Stimulated activated CD4-positive, alpha-beta T cell treated with anti-CD3 and anti-CD28 coated beads, Interleukin-15, amount 100 ng/mL, for 1 hour (primary cell): ENCODE data around the gene PRADC1.

Source experiments
- DNase-seq, 2 donors: peaks; one replicate each; pipeline ENCODE4 v3.0.0-alpha.2; 2020; ENCODE audit warnings: low read depth in 1 of 2, low spot score in 1 of 2

The PRADC1 gene

DNA sequence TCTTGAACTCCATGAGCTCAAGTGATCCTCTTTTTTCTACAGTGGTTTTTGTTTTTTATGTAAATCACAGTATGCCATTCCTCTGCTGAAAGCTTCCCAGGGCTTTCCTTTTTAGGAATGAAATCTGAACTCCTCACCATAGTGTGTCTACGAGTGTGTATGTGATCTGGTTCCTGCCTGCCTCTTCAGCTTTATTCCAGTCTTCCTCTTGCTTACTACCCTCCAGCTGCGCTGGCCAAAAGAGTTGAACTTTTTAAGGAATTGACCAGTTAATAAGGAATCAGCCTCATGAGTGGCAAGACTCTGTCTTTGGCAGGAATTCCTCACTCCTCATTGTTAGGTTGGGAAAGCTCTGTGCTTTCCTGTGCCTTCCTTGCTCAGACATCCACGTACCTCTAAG is 5.1 kb upstream of the PRADC1 start:
- DNase-seq, result no peak

DNA sequence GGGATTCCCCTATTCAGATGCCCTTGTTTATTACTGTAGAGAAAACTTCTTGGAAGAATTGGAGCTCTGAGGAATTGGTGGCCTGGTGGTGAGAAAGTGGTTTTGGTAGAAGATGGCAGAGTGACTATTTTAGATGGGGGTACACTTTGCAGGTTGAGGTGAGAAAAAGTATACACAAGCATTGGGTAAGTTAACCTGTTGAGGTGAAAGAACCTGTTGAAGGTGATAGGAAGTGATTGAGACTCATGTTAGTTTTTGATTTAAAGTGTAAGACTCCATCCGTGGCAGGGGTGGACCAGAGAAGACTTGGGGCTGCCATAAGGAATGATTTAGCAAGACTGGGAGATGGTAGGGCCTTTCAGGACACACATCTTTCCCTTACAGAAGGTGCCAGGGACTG is 4.1 kb upstream of the PRADC1 start:
- no peak for DNase-seq

GRCh38 chr2:73235315-73236028 is 2.4 kb upstream of the PRADC1 start:
- DNase-seq, result no peak

- peak; percentile 67 to 71 for DNase-seq
These were observed 1.1 kb upstream of the PRADC1 start, which contains the start of gene CCT7 for GRCh38 chr2:73233932-73234832. CCT7 (plus strand) TSS chr2:73234308; CDS start chr2:73234379, 71 bp downstream.

DNA sequence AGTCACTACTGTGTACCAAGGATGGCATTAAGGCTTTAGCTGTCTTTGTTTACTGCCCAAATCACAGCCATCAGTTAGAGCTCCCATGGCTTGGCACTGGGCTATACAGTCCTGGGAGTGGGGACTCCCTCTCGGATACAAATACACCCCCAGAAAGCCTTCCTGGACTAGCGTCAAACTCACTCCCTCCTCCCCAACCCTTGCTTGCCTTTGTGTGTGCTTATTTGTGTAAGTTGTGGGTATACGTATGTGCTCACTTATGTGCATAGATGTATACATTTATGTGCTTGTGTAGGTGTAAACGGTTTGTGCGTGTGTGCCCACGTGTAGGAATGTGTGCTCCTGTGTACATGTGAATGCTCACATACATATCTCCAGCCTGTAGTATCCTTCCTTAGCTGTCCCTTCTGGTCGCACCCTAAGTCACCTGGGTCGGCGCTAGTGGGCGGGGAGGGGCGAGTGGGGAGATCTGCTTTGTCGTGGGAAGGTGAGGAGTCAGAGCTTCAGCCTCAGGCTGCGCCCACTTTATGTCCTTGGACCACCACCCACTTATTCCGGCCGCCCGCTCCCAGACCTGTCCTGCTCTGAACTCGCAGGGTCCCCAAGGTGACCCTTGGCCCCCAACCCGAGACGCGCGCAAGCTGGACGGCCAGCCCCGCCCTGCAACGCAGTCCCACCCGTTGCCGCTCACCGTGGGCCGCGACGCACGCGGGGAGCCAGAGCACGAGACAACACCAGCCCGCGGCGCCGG is 461 bp downstream of the PRADC1 start:
- DNase-seq, result no peak

DNA sequence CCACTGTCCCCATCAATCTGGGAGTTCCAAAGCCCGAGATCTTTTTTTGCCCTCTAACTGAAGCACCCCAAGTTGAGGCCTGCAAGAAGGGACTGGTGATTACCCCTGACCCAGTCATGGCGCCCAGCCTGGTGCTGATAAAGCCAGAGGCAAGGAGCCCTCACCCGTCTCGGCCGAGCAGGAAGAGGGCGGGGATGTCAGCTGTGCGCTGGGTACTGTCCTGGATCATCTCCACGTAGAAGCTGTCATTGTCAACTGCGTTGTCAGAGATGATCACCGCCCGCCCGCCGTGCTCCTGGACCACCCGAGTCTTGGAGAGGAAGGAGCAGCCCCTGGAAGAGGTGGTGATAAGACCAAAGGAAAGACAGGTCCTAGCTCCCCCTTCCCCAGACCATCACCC is 4.4 kb downstream of the PRADC1 start:
- no peak for DNase-seq

- no peak for DNase-seq
These were observed 6.0 kb downstream of the PRADC1 start for GRCh38 chr2:73227086-73227485.

DNA sequence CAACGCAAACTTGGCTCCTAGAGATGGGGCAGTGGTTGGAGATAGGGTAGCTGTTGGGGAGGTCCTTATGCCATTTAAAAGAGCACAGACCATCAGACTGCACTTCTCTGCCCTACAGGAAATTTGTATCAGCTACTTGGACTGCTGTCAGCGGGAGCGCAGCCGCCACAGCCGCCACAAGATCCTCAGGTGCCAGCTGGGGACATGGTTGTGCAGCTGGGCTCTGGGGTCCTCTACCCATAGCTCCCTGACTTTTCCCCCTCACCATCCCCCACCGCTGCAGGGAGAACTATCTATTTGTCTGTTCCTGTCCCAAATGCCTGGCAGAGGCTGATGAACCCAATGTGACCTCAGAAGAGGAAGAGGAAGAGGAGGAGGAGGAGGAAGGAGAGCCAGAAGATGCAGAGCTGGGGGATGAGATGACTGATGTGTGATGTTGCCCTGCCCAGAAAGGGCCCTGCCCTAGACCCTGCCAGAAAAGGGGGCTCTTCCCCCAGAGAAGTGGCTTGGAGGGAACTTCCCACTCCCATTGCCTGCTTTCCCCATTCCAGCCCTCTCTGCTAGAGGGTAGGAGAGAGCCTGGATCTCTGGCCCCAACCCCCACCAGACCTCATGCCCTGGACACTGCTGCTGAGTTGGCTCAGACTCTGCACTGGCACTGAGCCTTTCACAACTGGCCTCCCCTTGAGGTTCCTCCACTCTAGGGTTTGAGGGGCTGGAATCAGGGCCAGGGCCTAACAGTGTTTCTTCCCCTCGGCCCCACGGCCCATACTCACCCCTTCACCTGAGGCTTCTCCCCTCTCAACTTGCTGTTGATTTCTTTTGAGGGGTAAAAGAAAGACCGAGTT is 7.3 kb downstream of the PRADC1 start:
- DNase-seq, result no peak

DNA sequence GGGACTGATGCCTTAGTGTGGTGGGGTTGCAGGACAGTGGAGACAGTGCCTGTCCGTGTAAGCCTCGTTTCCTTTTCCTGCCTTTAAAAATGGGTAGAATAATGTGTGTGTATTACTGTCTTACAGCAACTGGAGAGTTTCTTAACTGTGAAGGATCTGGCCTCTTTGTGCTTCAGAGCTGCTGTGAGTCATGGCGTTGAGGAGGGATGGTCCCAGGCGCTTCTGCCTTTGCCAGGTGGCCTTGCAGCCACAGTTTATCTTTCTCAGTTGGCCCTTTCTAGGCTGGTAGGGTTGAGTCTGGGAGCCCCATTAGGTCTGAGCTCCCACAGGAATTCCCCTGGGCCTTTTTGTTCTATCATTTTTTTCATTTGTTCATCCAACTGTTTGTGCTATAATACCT is 9.2 kb downstream of the PRADC1 start:
- no peak for DNase-seq

GRCh38 chr2:73218298-73218697 is 14.7 kb downstream of the PRADC1 start:
- no peak for DNase-seq

GRCh38 chr2:73217826-73218225 is 15.2 kb downstream of the PRADC1 start:
- DNase-seq, result no peak

DNA sequence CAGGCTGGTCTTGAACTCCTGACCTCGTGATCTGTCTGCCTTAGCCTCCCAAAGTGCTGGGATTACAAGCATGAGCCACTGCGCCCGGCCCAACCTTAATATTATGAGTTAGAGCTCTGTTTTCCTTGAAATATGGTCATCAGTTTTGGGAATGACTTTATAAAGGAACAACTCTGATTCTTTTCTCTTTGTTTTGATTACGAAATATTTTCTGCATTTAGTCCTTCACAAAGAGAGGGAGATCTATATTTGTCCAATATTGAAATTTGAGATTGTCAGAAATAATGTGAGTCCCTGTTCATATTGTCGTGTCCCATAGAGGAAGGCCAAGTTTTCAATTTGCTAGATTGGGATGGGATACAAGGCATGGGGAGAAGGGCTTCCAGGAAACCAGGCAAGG is 15.9 kb downstream of the PRADC1 start:
- DNase-seq, result no peak

DNA sequence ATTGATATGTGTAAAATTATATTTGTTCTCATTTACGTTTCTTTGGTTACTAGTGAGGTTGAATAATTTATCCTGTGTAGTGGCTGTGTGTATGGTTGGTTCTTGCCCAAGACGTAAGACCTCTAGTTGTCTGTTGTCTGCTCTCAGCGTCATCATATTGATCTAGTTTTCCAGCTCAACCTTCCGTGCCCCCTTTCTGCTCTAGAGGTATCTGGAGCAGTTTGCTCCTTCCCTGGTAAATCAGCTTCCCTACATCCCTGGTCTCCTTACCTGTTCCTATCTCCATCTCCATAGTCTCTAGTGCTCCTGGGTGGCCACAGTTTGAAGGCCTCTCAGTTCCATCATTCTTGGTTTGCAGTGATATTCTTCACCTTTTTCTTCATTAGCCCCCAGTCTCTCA is 17.8 kb downstream of the PRADC1 start:
- DNase-seq, result no peak

- DNase-seq, result peak; percentile 84 to 90
These were observed 18.7 kb downstream of the PRADC1 start, which contains the start of gene SMYD5 for GRCh38 chr2:73214120-73215035. SMYD5 (plus strand) TSS chr2:73214245; CDS start chr2:73214267, 22 bp downstream.

DNA sequence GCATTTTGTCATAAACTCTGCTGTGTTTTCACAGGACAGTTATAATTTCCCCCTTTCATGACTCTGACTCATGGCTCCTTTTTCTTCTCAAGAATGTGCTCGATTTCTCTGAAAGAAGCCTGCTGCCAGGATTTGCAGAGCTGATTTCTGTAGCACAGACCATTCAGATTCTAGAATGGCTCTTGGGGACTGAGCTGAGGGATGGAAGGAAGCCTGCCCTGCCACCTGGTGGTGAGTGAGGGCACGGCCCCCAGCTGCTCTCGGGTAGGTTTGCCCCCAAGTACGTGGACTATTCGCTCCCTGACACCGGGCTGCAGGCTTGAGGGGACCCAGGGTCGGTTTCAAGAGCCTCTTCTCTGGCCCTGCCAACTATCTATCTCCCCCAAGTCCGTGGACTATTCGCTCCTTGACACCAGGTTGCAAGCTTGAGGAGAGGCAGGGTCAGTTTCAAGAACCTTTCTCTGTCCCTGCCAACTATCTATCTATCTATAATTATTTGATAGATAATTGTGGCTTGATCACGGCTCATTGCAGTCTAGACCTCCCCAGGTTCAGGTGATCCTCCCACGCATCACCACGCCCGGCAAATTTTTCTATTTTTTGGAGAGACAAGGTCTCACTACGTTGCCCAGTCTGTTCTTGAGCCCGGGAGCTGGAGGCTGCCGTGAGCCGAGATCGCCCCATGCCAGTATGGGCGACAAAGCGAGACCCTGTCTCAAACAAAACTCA is 20.4 kb downstream of the PRADC1 start:
- DNase-seq, result peak; percentile 50 to 66

GRCh38 chr2:73212098-73212447 is 21.0 kb downstream of the PRADC1 start:
- no peak for DNase-seq

GRCh38 chr2:73210696-73211095 is 22.3 kb downstream of the PRADC1 start:
- DNase-seq, result no peak

- no peak for DNase-seq
These were observed 23.0 kb downstream of the PRADC1 start for GRCh38 chr2:73210019-73210418.

DNA sequence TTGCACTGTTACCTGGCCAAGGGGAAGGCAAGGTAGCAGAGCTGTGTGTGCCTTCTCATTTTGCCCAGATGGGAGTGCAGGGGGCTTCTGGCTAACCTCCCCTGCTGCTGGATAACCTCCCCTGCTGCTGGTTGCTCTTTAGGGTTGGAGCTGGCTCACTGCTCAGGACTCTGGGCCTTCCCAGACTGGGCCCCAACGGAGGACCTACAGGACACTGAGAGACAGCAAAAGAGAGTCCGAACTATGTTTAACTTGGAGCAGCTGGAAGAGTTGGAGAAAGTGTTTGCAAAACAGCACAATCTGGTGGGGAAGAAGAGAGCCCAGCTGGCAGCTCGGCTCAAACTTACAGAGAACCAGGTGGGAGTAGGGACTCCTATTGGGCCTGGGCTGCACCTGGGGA is 24.8 kb downstream of the PRADC1 start:
- DNase-seq, result no peak
